Right hindlimb (tissue), 1 donor: Measurements from ENCODE around the gene RBM8A.
"Not testable (repeated sequence)": the region's sequence is repeated elsewhere in the genome, so short reads cannot be mapped to it uniquely, and the experiment has no call there.

Experiments
- DNase-seq: peaks from one replicate; pipeline ENCODE4 v3.0.0-alpha.2; 2018

The RBM8A gene

GRCh38 chr1:145956361-145956760, 29.1 kb upstream of the RBM8A start:
- DNase-seq, result no peak

GRCh38 chr1:145955436-145955835, 28.2 kb upstream of the RBM8A start:
- DNase-seq, result peak; percentile 46

- DNase-seq, result no peak
These were observed 26.6 kb upstream of the RBM8A start for GRCh38 chr1:145953861-145954260.

GRCh38 chr1:145952903-145953302, 25.6 kb upstream of the RBM8A start:
- no peak for DNase-seq

GRCh38 chr1:145951526-145951925, 24.2 kb upstream of the RBM8A start:
- DNase-seq, result no peak

- DNase-seq, result no peak
These were observed 21.9 kb upstream of the RBM8A start for GRCh38 chr1:145949219-145949618.

GRCh38 chr1:145947551-145947950, 20.3 kb upstream of the RBM8A start:
- DNase-seq, result no peak

GRCh38 chr1:145946477-145946986, 19.2 kb upstream of the RBM8A start:
- DNase-seq, result no peak

GRCh38 chr1:145944532-145944931, 17.2 kb upstream of the RBM8A start:
- DNase-seq, result no peak

GRCh38 chr1:145942871-145943270, 15.6 kb upstream of the RBM8A start:
- no peak for DNase-seq

GRCh38 chr1:145942405-145942804, 15.1 kb upstream of the RBM8A start:
- no peak for DNase-seq

GRCh38 chr1:145937436-145937835, 10.2 kb upstream of the RBM8A start:
- DNase-seq, result no peak

GRCh38 chr1:145936247-145936646, 9.0 kb upstream of the RBM8A start:
- no peak for DNase-seq

- DNase-seq, result no peak
These were observed 8.4 kb upstream of the RBM8A start for GRCh38 chr1:145935708-145936107.

GRCh38 chr1:145932522-145933009, 5.3 kb upstream of the RBM8A start:
- not testable (repeated sequence) for DNase-seq

GRCh38 chr1:145927916-145928643, 796 bp upstream of the RBM8A start:
- no peak for DNase-seq

GRCh38 chr1:145926686-145927062, 610 bp downstream of the RBM8A start:
- DNase-seq, result no peak

- DNase-seq, result no peak
These were observed 5.0 kb downstream of the RBM8A start for GRCh38 chr1:145922266-145922665.

GRCh38 chr1:145920297-145920696, 7.0 kb downstream of the RBM8A start:
- DNase-seq, result not testable (repeated sequence)

- peak; percentile 63 for DNase-seq
These were observed 8.0 kb downstream of the RBM8A start for GRCh38 chr1:145918992-145919939.

- peak; percentile 91 for DNase-seq
These were observed 8.9 kb downstream of the RBM8A start, which contains the start of gene PEX11B for GRCh38 chr1:145918144-145918991. Gene PEX11B (minus strand): TSS chr1:145918717. CDS start chr1:145918688, 29 bp downstream.

GRCh38 chr1:145917595-145917994, 9.7 kb downstream of the RBM8A start:
- DNase-seq, result no peak
